Activated CD4-positive, alpha-beta T cell treated with anti-CD3 and anti-CD28 coated beads for 36 hours (primary cell): ENCODE data around the gene XPO5. TPM values are rescaled to one million over a fixed set of nuclear protein-coding genes. Genes with fewer than 3 reads are reported as not detected.
"Not testable (repeated sequence)": the region's sequence is repeated elsewhere in the genome, so short reads cannot be mapped to it uniquely, and the experiment has no call there.

Source experiments
- ATAC-seq: fragments of 200-7000 bp; cut with Tn5 transposase; one replicate; pipeline ENCODE4 v1.10.0; 2021; ENCODE audit warnings: mild to moderate bottlenecking, moderate library complexity
- CTCF ChIA-PET: fragments of 350-600 bp; sonication (Branson Sonifier 250); formaldehyde crosslinking; loops from one replicate; lab custom pipeline; 2021; ENCODE audit warnings: antibody characterized with exemption; lab: Charles Lee
- POLR2A ChIA-PET: fragments of 350-600 bp; sonication (Branson Sonifier 250); formaldehyde crosslinking; loops from one replicate; lab custom pipeline; 2021; ENCODE audit warnings: antibody characterized with exemption, inconsistent platforms; lab: Charles Lee
- DNase-seq: peaks from one replicate; pipeline ENCODE4 v3.0.0-alpha.2; 2020
- H3K27ac Mint-ChIP-seq: one replicate; pipeline ENCODE4 v1.8.0; 2021; ENCODE audit warnings: mixed read lengths
- H3K27me3 Mint-ChIP-seq: one replicate; pipeline ENCODE4 v1.8.0; 2021; ENCODE audit warnings: mixed read lengths
- H3K36me3 Mint-ChIP-seq: one replicate; pipeline ENCODE4 v1.8.0; 2021; ENCODE audit warnings: low read depth, mixed read lengths
- H3K4me1 Mint-ChIP-seq: one replicate; pipeline ENCODE4 v1.8.0; 2021; ENCODE audit warnings: mixed read lengths
- H3K4me3 Mint-ChIP-seq: one replicate; pipeline ENCODE4 v1.8.0; 2021; ENCODE audit warnings: mild to moderate bottlenecking, moderate library complexity, mixed read lengths
- H3K9me3 Mint-ChIP-seq: one replicate; pipeline ENCODE4 v1.8.0; 2021; ENCODE audit warnings: low read depth, mixed read lengths
- intact Hi-C, 2 experiments: fragments of 100-400 bp; cut with DNase I in 1 of 2; cut with micrococcal nuclease in 1 of 2; formaldehyde crosslinking; loops; one replicate each; pipeline versions ENCODE4 v1.14.2 to v1.15.1; 2022 to 2024; cut with DNase I, micrococcal nuclease
- total RNA-seq, 2 experiments: library from RNA; stranded (reverse); gene quantifications; one replicate each; pipeline ENCODE4 v1.2.3, GENCODE V29; 2021

Gene XPO5
- total RNA-seq, 2 experiments from 2014 or later = 108 to 109 TPM

DNA sequence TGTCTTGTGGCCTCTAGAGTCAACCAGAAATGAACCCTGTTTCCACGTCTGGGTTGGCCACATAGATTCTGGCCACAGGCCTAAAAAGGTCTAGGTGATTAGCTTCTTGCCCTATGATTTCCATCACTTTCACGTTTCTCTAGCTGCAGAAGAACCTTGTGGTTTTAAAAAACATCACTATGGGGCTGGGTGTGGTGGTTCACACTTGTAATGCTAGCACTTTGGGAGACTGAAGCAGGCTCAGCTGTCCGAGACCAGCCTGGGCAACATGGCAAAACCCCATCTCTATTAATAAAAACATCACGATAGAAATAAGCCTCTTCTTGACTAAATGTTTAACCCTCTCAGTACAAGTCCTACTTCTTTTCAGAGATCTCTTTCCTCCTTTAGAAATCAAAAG is 31.4 kb downstream of the XPO5 start:
- Mint-ChIP-seq H3K4me3 (no peak overlapping the region), H3K9me3 (no peaks in the 10 kb centered on the region), H3K27ac (no peak overlapping the region), H3K36me3 (peaks cover 58% of the 10 kb centered on the region), H3K4me1 (no peaks in the 10 kb centered on the region), H3K27me3 (no peaks in the 10 kb centered on the region)
- ChIA-PET POLR2A (interaction anchor here (0.6 kb wide), 1 partner anchor 244 kb away, joined by 4 read pairs; no protein-coding TSS in a partner anchor), CTCF (interaction anchor here (0.6 to 0.9 kb wide), 3 partner anchors 24 to 281 kb away, joined by 3 read pairs; no protein-coding TSS in a partner anchor)
- no peak for ATAC-seq
- intact Hi-C loops = no loop called here
- DNase-seq = no peak

DNA sequence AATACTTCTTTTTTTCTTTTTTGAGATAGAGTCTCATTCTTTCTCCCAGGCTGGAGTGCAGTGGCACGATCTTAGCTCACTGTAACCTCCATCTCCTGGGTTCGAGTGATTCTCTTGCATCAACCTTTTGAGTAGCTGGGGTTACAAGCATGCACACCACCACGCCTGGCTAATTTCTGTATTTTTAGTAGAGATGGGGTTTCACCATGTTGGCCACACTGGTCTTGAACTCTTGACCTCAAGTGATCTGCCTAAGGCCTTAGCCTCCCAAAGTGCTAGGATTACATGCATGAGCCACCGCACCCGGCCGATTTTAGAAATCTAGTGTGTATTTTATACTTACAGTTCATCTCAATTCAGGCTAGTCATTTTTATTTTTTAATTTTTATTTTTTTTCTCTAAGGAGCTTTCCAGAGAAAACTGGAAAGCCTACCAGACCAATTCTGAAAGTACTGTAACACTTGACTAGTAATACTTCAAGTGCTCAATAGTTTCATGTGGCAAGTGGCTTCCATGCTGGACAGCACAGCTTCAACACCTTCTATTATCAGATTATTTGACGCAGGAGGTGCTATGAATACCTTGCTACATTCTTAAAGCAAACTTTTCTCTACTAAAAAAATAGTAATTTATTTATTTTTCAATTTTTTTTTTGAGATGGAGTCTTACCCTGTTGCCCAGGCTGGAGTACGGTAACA is 33.9 kb downstream of the XPO5 start:
- ATAC-seq (no peak), DNase-seq (no peak)
- Mint-ChIP-seq H3K4me1 (no peaks in the 10 kb centered on the region), H3K27ac (no peak overlapping the region), H3K4me3 (no peak overlapping the region), H3K36me3 (peaks cover 58% of the 10 kb centered on the region), H3K9me3 (no peaks in the 10 kb centered on the region), H3K27me3 (no peaks in the 10 kb centered on the region)
- POLR2A ChIA-PET = no interaction called here
- intact Hi-C loops = no loop called here
- CTCF ChIA-PET = no interaction called here

DNA sequence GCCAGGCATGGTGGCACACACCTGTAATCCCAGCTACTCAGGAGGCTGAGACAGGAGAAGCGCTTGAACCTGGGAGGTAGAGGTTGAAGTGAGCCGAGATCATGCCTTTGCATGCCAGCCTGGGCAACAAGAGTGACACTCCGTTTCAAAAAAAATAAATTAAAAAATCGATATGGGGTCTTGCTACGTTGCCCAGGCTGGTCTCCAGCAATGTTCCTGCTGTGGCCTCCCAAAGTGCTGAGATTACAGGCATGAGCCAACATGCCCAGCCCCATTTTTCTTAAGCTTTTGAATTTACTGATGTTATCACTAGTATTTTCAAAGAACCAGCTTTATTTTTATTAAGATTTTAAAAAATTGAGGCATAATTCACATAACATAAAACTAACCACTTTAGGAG is 35.3 kb downstream of the XPO5 start:
- H3K9me3 Mint-ChIP-seq = no peaks in the 10 kb centered on the region
- ATAC-seq = no peak
- H3K27me3 Mint-ChIP-seq = no peaks in the 10 kb centered on the region
- peaks cover 55% of the 10 kb centered on the region for H3K36me3 Mint-ChIP-seq
- intact Hi-C loops = no loop called here
- no peak overlapping the region for H3K4me3 Mint-ChIP-seq
- no peaks in the 10 kb centered on the region for H3K4me1 Mint-ChIP-seq
- POLR2A ChIA-PET = interaction anchor here (0.6 kb wide), 1 partner anchor 21 kb away, joined by 3 read pairs; no protein-coding TSS in a partner anchor
- CTCF ChIA-PET = no interaction called here
- DNase-seq = no peak
- H3K27ac Mint-ChIP-seq = no peak overlapping the region

DNA sequence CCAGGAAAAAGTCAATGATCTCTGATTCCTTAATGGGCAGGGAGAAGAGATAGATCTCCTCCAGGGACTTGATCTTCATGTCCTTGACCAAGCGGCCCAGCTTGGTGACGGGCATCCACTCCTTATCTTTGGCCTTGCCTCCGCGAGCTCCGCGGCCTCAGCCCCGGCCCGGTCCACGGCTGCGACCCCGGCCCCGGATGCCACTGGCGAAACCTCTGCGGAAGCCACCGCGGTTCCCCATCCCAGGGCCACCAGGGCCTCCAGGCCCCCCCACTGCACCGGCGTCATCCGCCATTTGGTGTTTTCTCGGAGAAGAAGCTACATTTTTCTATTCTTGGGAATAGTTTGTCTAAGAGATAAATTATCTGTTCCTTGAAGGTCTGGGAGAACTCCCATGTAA is 36.4 kb downstream of the XPO5 start:
- ATAC-seq, intact Hi-C loops, H3K27me3 Mint-ChIP-seq, POLR2A ChIA-PET, H3K9me3 Mint-ChIP-seq, H3K4me3 Mint-ChIP-seq, DNase-seq, CTCF ChIA-PET, H3K27ac Mint-ChIP-seq, H3K4me1 Mint-ChIP-seq: not testable (repeated sequence)
- H3K36me3 Mint-ChIP-seq = peaks cover 57% of the 10 kb centered on the region

DNA sequence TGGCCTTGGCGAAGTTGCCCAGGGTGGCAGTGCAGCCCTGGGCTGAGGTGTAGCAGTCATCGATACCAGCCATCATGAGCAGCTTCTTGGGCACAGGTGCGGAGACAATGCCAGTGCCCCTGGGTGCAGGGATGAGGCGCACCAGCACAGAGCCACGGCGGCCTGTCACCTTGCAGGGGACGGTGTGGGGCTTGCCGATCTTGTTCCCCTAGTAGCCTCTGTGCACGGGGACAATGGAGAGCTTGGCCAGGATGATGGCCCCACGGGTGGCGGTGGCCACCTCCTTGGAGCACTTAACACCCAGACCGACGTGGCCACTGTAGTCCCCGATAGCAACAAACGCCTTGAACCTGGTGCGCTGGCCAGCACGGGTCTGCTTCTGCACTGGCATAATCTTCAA is 36.9 kb downstream of the XPO5 start:
- H3K27me3 Mint-ChIP-seq, H3K4me1 Mint-ChIP-seq, H3K9me3 Mint-ChIP-seq, intact Hi-C loops, H3K27ac Mint-ChIP-seq, H3K4me3 Mint-ChIP-seq, ATAC-seq, DNase-seq, POLR2A ChIA-PET, CTCF ChIA-PET: not testable (repeated sequence)
- peaks cover 58% of the 10 kb centered on the region for H3K36me3 Mint-ChIP-seq

DNA sequence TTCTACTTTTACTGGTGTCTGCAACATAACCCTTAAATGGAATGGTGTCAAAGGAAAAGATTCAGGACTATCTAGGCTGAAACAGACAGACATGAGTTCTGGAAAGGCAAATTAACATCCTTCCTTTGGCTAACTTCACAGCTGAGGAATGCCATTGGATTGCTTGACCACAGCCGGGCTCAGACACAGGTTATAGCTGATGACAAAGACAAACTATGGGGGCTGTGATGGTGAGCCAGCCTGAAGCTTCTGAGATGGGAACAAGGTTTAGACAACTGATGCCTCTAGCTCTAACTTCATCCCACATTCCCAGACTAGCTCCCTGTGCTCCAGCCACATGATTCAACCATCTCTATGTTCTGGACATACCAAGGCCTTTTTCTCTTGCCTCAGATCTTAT is 43.6 kb downstream of the XPO5 start:
- Mint-ChIP-seq H3K9me3 (no peaks in the 10 kb centered on the region), H3K4me3 (no peak overlapping the region), H3K27me3 (no peaks in the 10 kb centered on the region), H3K4me1 (no peaks in the 10 kb centered on the region), H3K27ac (peak overlapping the region; percentile 16), H3K36me3 (peaks cover 61% of the 10 kb centered on the region)
- POLR2A ChIA-PET = interaction anchor here (0.5 kb wide), 1 partner anchor 131 kb away, joined by 3 read pairs; no protein-coding TSS in a partner anchor
- DNase-seq = no peak
- intact Hi-C loops = no loop called here
- CTCF ChIA-PET = interaction anchor here (0.6 to 1.3 kb wide), 8 partner anchors 10 to 636 kb away, joined by 3 to 4 read pairs (median 4); no protein-coding TSS in a partner anchor
- ATAC-seq = no peak

DNA sequence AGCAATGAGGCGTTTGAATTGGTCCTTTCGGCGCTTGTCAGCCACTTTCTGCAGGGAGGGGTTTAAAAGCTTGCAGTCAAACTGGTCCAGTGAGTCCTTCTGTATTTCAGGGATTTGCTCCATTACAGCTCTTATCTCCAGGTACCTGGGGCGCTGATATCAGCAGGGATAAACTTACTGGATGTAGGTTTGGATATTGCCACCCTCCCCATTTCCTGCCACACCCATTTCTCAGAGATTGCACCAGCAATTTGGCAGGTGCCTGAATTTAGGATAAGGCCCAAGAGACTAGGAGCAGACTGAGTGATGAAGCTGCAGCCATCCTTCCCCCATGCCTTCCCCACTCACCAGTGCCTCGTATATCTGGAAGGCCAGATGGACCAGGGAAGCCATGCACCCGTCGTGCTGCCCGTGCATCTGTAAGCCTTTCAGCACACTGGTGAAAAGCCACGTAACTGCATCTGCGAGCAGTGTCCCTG is 51.3 kb downstream of the XPO5 start:
- H3K4me1 Mint-ChIP-seq = peaks cover 3% of the 10 kb centered on the region
- no peaks in the 10 kb centered on the region for H3K27me3 Mint-ChIP-seq
- no peaks in the 10 kb centered on the region for H3K9me3 Mint-ChIP-seq
- DNase-seq = no peak
- ATAC-seq = no peak
- ChIA-PET POLR2A (interaction anchor here (0.6 to 0.7 kb wide), 2 partner anchors 27 to 87 kb away, joined by 3 read pairs; no protein-coding TSS in a partner anchor), CTCF (interaction anchor here (1.1 to 1.8 kb wide), 2 partner anchors 18 to 144 kb away, joined by 3 to 6 read pairs; no protein-coding TSS in a partner anchor)
- peaks cover 70% of the 10 kb centered on the region for H3K36me3 Mint-ChIP-seq
- no peak overlapping the region for H3K4me3 Mint-ChIP-seq
- H3K27ac Mint-ChIP-seq = peak overlapping the region; percentile 14
- intact Hi-C loops = no loop called here

DNA sequence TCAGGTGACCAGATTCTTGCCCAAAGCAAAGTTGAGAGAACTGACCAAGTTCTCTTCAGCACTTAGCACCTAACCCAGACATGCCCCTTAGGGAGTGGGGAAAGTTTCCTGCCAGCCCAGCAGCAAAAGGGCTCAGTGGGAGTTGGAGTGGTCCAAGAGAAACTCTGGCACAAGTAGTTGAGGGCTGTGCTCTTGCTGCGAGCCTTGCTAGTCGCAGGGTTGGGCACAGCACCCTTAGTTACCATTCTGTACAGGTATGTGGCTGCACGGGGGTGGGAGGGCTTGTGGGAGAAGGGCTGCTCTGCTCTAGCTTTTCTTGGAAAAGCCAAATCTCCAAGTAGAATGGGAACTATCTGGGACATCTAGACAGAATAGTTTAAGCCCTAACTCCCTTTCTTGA is 52.6 kb downstream of the XPO5 start:
- peaks cover 65% of the 10 kb centered on the region for H3K36me3 Mint-ChIP-seq
- no peak for ATAC-seq
- no peaks in the 10 kb centered on the region for H3K27me3 Mint-ChIP-seq
- no peak overlapping the region for H3K4me3 Mint-ChIP-seq
- intact Hi-C loops = no loop called here
- H3K4me1 Mint-ChIP-seq = peaks cover 4% of the 10 kb centered on the region
- H3K27ac Mint-ChIP-seq = no peak overlapping the region
- DNase-seq = no peak
- ChIA-PET CTCF (no interaction called here), POLR2A (interaction anchor here (1.3 kb wide), 1 partner anchor 48 kb away, joined by 4 read pairs; no protein-coding TSS in a partner anchor)
- H3K9me3 Mint-ChIP-seq = no peaks in the 10 kb centered on the region

DNA sequence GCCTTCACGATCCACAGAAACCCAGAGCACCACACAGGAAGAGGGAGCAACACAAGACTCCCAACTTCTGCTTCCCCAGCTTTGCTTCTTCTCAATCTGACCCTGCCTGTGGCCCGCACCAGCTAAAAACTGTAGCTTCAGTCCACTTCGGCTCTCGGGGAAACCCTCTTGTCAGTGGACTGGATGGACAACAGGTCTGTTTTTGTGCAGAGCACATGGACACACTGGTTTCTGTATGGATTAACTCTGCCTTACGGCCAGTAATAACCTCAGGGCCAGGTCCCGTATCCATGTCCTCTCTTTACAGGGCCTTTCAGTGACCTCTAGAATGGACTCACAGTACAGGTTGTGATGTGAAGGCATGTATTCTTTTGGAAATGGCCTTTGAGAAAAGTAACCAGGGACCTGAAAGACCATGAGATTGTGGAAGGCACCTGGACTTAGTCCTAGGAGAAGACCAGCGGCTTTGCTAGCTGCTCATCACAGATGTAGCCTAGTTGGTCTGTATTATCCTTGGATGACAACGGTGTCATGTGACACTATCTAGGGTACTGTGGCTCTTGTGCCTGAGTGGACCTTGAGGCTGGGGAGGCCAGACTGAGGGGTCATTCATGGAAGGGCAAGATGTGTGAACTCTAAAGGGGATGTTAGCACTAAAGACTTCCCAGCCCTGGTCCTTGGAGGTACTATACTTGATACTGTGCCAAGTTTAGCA is 53.1 kb downstream of the XPO5 start:
- POLR2A ChIA-PET = interaction anchor here (1.0 to 1.3 kb wide), 2 partner anchors 11 to 49 kb away, joined by 4 read pairs; no protein-coding TSS in a partner anchor
- CTCF ChIA-PET = no interaction called here
- intact Hi-C loops = no loop called here
- H3K4me1 Mint-ChIP-seq = peaks cover 4% of the 10 kb centered on the region
- H3K9me3 Mint-ChIP-seq = no peaks in the 10 kb centered on the region
- DNase-seq = no peak
- no peak overlapping the region for H3K27ac Mint-ChIP-seq
- no peak for ATAC-seq
- H3K4me3 Mint-ChIP-seq = no peak overlapping the region
- H3K27me3 Mint-ChIP-seq = no peaks in the 10 kb centered on the region
- peaks cover 60% of the 10 kb centered on the region for H3K36me3 Mint-ChIP-seq

DNA sequence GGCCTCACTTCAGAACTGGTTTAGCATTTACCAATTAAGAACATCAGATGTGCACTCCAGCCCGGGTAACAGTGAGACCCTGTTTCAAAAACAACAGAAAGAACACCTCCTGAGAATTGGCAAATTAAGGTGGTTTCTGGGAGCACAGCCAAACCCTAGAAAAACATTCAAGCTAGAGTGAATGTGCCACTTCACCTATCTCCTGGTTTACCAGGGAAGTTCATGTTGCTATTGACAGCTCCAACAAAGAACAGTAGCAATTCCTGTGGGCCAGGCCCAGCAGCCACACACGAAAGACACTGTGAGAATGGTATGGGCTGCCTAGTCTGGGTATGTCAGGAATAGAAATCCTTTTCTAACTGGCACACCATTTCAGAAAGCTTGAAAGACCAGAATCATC is 54.0 kb downstream of the XPO5 start:
- H3K4me1 Mint-ChIP-seq = peaks cover 4% of the 10 kb centered on the region
- H3K4me3 Mint-ChIP-seq = no peak overlapping the region
- CTCF ChIA-PET = interaction anchor here (0.6 to 2.1 kb wide), 6 partner anchors 9 to 37 kb away, joined by 3 to 11 read pairs (median 6); no protein-coding TSS in a partner anchor
- ATAC-seq = no peak
- intact Hi-C loops = no loop called here
- DNase-seq = no peak
- no peak overlapping the region for H3K27ac Mint-ChIP-seq
- H3K27me3 Mint-ChIP-seq = no peaks in the 10 kb centered on the region
- no peaks in the 10 kb centered on the region for H3K9me3 Mint-ChIP-seq
- POLR2A ChIA-PET = interaction anchor here (1.0 to 1.1 kb wide), 2 partner anchors 10 to 49 kb away, joined by 3 to 4 read pairs; no protein-coding TSS in a partner anchor
- H3K36me3 Mint-ChIP-seq = peaks cover 52% of the 10 kb centered on the region

DNA sequence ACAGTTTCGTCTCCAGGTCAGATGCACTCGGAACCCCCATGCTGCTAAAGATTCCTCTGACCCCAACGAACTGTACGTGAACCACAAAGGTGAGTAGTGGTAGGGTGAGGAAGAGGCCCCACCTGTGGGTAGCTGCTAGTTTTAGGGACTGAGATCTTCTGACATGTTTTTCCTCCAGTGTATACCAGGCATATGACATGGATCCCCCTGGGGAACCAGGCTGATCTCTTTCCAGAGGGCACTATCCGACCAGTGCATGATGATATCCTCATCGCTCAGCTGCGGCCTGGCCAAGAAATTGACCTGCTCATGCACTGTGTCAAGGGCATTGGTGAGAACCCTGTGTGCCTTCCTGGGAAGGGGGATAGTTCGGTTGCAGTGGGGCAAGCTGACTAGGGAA is 55.7 kb downstream of the XPO5 start:
- Mint-ChIP-seq H3K4me1 (peaks cover 17% of the 10 kb centered on the region), H3K9me3 (no peaks in the 10 kb centered on the region), H3K27ac (no peak overlapping the region), H3K4me3 (no peak overlapping the region), H3K36me3 (peaks cover 40% of the 10 kb centered on the region), H3K27me3 (no peaks in the 10 kb centered on the region)
- ChIA-PET POLR2A (interaction anchor here (0.7 kb wide), 2 partner anchors 20 to 347 kb away, joined by 3 read pairs; no protein-coding TSS in a partner anchor), CTCF (interaction anchor here (0.6 to 2.1 kb wide), 6 partner anchors 8 to 424 kb away, joined by 3 to 9 read pairs (median 4); partner anchors contain the start of genes POLH and XPO5)
- ATAC-seq = no peak
- no peak for DNase-seq
- intact Hi-C loops = no loop called here
